HG03064 (cell line): ENCODE data around the gene FOXP1.
"Not testable (repeated sequence)": the region's sequence is repeated elsewhere in the genome, so short reads cannot be mapped to it uniquely, and the experiment has no call there.

Source experiments
- ATAC-seq: cut with Tn5 transposase; IDR thresholded peaks from one replicate; pipeline ENCODE4 v1.9.1; 2021; ENCODE audit warnings: low read depth; ENCODE audit not compliant: unreplicated experiment

The FOXP1 gene

GRCh38 chr3:71039332-71039731 is 544.2 kb downstream of the FOXP1 start:
- ATAC-seq = no peak

- no peak for ATAC-seq
Measured at GRCh38 chr3:71037775-71038174, 545.8 kb downstream of the FOXP1 start.

- ATAC-seq = no peak
Measured at GRCh38 chr3:71035886-71036285, 547.6 kb downstream of the FOXP1 start.

DNA sequence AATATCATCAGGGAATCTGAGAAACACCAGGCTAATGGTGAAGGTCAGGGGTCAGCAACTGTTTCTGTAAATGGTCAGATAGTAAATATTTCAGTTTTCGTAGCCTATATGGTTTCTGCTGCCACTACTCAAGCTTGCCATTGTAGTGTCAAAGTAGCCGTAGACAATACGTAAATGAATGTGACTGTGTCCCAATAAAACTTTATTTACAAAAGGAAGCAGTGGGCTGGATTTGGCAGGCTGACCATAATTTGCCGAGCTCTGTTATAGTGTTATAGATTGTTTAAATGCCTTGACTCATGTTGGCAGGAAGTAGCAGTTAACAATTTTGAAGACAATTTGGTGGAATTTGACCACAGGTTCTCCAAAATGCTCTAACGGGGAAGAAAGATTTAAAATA is 548.2 kb downstream of the FOXP1 start:
- ATAC-seq = no peak

- ATAC-seq = no peak
Measured at GRCh38 chr3:71033681-71034220, 549.8 kb downstream of the FOXP1 start.

GRCh38 chr3:71031914-71032521 is 551.5 kb downstream of the FOXP1 start:
- no peak for ATAC-seq

DNA sequence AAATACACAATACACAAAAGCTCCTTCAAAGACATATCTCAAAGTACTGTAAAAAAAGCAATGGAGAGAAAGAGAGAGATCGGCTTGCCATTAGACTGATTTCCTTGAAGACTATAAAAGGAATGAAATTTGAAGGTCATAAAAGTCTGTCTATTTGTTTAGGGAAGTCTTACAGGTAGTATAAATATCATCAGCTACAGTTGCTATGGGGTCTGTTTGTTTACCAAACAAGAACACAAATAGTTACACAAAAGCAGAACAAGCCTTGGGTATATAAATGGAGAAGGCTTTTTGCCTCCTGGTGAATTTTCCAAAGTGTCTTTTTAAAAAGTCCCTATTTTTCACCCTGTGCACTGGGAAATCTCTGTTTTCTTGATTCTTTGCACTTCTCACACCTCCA is 552.3 kb downstream of the FOXP1 start:
- no peak for ATAC-seq

GRCh38 chr3:71030748-71031147 is 552.8 kb downstream of the FOXP1 start:
- no peak for ATAC-seq

GRCh38 chr3:71029770-71030169 is 553.8 kb downstream of the FOXP1 start:
- ATAC-seq = no peak

GRCh38 chr3:71028802-71029201 is 554.7 kb downstream of the FOXP1 start:
- ATAC-seq = no peak

GRCh38 chr3:71028184-71028583 is 555.3 kb downstream of the FOXP1 start:
- no peak for ATAC-seq

GRCh38 chr3:71026634-71027578 is 556.6 kb downstream of the FOXP1 start:
- ATAC-seq = no peak

- ATAC-seq = no peak
Measured at GRCh38 chr3:71025516-71025915, 558.0 kb downstream of the FOXP1 start.

DNA sequence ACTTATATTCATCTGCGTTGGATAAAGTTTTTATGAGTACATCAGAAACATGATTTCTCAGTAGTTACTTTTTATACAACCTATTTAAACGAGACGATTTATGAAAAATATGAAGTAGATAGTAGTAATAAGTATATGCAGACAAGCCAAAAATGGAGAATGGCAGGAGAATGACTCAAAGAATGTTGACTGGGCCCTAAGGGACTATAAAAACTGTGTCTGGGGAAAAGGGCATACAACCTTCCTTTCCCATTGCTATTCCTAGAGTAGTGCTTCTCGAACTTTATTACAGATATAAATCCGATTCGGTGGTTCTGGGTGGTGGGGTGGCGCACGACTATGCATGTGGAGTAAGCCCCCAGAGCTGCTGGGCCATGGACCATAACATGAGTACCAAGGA is 558.5 kb downstream of the FOXP1 start:
- ATAC-seq = no peak

DNA sequence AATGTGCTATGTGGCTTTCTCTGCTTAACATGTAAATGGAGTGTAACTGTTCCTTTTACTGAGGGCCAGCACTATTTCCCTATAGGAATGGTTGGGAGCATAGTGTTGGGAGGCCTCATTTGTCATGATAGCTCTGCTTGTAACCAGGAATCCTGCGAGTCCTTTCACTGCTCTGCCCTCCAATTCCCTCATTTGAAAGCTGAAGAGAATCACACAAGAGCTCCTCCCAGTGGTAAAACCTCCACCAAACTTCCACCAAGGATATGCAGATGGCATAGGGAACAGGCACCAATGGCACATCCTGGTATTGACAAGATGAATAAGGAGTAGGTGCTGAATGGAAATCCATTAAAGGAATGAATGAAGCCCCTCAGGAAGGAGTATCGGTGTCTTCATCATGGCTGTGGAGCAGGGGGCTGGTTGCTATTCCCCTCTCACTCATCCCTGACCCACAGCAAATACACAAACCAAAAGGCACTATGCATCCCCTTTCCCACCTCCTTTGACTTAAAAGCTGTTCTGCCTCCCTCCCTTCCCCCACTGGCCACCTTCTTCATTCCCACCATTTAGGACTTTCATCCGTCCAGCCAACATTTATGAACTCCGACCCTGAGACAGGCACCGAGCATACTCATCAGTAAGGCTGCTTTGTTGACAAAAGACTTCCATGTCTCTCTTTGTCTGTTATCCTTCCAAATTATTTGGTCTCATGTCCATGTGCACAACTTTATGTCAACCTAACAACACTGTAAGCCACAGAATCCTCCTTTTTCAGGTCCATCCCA is 560.8 kb downstream of the FOXP1 start:
- ATAC-seq = no peak

GRCh38 chr3:71018799-71019198 is 564.7 kb downstream of the FOXP1 start:
- ATAC-seq = no peak

DNA sequence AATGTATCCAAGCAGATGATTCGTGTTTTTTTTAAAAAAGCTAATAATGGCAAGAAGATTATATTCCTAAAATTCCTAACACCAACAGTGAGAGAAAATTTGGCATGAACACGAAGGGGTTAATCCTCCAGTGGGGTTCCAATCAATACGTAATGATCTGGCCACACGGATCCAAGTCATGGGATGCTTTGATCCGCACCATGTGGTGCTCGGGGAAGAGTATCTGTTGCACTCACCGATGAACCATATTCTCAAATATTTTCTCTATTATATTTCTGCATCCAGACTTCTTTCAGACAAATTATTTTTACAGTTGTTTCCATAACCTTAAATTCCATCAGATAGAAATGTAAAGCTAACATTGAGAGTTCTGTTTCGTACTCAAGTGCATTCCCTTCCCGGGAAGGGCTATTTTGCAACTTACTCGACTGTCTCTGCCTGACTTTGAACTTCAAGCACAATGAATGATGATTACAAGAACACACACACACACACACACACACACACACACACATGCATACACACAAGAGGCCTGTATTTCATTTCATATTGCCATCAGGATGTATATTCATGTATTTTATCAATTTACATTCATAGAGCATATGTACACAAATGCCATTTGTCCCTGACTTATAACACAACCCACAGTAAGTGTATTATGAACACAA is 567.2 kb downstream of the FOXP1 start:
- no peak for ATAC-seq

DNA sequence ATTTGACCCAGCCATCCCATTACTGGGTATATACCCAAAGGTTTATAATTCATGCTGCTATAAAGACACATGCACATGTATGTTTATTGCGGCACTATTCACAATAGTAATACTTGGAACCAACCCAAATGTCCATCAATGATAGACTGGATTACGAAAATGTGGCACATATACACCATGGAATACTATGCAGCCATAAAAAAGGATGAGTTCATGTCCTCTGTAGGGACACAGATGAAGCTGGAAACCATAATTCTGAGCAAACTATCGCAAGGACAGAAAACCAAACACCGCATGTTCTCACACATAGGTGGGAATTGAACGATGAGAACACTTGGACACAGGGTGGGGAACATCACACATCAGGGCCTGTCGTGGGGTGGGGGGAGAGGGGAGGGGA is 568.9 kb downstream of the FOXP1 start:
- ATAC-seq = not testable (repeated sequence)

DNA sequence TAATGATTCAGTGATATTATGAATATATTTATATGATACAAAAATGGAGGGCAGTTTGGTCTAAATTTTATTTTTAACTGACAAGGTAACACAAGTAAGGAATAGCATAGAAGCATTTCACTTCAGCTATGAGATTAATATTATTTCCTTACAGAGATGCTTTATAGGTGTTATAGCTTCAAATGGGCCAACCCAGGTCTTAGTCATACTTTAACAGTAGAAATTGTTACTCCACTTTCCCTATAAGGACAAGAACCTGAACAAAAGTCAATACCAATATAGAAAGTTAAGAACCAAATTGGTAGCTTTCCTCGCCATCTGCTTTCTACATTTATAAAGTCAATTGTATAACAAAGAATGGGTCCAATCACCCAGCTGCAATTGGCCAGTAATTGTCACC is 570.6 kb downstream of the FOXP1 start:
- no peak for ATAC-seq

DNA sequence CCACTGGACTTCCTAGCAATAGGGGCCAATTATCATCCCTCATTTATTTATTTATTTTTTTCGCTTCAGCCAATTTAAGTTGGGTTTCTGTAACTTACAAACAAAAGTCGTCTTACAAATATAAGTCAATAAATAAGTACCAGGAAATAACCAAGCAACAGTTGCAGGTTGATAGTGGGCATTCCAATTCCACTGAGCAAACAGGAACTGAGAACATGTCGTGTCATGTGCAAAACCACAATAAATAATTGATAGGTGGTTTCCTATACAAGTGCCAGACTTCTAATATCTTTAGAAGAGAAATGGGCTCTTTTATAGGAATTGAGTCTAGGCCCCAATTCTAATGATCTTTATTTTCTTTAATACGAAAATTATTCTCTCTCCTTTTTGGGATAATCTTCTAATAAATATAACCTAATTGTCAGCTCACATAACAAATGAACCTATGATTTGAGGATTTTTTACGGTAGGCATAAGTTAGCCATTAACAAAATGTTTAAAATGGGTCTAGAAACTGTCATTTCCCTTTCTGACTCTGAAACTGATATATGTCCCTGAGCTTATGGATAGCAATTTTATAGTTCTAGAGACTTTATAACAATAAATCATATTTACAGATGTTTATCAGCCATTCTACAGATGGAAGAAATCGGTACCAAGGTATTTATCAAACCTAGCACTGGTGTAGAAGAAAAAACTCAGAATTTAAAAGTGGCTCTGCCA is 571.8 kb downstream of the FOXP1 start:
- ATAC-seq = peak; percentile 61
